ENCODE measurements around the gene NCOA3.

GRCh38 chr20:47585087-47585747 lies 83.5 kb downstream of the NCOA3 start:
- TF ChIP-seq POLR2AphosphoS5 (IDR thresholded peaks at IDR 0.05; ENCODE audit: low read depth, low read length) (no peak), SP2 (IDR thresholded peaks at IDR 0.05; ENCODE audit: low read length) (no peak), BRCA1 (IDR thresholded peaks at IDR 0.05; ENCODE audit: low read depth, low read length) (no peak), JUN (IDR thresholded peaks at IDR 0.05; ENCODE audit: low read depth, low read length) (no peak), BCL11A (IDR thresholded peaks at IDR 0.05; ENCODE audit: low read depth in 2 of 2, low read length in 2 of 2) (no peak), MAFK (IDR thresholded peaks at IDR 0.05; ENCODE audit: low read depth, low read length) (no peak), CTCF (IDR thresholded peaks at IDR 0.05; ENCODE audit: control extremely low read depth in 1 of 3, insufficient read depth in 1 of 3, low read depth in 1 of 3, low read length in 3 of 3) (no peak)
